Ureter (tissue), 1 donor: ENCODE results near the gene CTH. TPM values are rescaled to one million over a fixed set of nuclear protein-coding genes. Genes with fewer than 3 reads are reported as not detected.
"Not testable (repeated sequence)": the region's sequence is repeated elsewhere in the genome, so short reads cannot be mapped to it uniquely, and the experiment has no call there.

Source experiments
- DNase-seq: peaks from one replicate; pipeline ENCODE4 v3.0.0-alpha.2; 2020; ENCODE audit warnings: low spot score
- total RNA-seq: library from RNA; stranded (reverse); gene quantifications from one replicate; pipeline ENCODE4 v1.2.4, GENCODE V29; 2023
- donor health status: DM: yes; HTN: yes; CAD: no.

The CTH gene
- total RNA-seq, 1 donor from 2014 or later: 6.4 TPM

- no peak for DNase-seq
Measured at GRCh38 chr1:70409136-70409535, 1.9 kb upstream of the CTH start.

DNA sequence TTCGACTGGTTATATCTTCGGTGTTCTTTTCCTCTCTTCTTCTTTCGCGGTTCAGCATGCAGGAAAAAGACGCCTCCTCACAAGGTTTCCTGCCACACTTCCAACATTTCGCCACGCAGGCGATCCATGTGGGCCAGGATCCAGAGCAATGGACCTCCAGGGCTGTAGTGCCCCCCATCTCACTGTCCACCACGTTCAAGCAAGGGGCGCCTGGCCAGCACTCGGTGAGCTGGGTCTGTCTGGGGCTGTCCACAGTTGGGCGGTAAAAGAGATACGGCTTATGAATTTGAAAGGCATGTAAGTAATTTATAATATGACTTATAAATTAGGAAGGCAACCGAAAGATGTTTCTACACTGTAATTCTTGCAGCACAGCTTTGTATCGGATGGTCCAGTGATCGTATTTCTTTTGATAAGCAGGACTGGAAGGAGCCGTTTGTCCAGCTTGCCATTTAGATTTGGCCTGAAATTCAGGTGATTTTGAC, 334 bp downstream of the CTH start:
- no peak for DNase-seq

GRCh38 chr1:70415882-70416281, 4.8 kb downstream of the CTH start:
- DNase-seq: no peak

GRCh38 chr1:70418973-70419734, 8.1 kb downstream of the CTH start:
- DNase-seq: not testable (repeated sequence)

GRCh38 chr1:70420320-70420719, 9.3 kb downstream of the CTH start:
- no peak for DNase-seq

DNA sequence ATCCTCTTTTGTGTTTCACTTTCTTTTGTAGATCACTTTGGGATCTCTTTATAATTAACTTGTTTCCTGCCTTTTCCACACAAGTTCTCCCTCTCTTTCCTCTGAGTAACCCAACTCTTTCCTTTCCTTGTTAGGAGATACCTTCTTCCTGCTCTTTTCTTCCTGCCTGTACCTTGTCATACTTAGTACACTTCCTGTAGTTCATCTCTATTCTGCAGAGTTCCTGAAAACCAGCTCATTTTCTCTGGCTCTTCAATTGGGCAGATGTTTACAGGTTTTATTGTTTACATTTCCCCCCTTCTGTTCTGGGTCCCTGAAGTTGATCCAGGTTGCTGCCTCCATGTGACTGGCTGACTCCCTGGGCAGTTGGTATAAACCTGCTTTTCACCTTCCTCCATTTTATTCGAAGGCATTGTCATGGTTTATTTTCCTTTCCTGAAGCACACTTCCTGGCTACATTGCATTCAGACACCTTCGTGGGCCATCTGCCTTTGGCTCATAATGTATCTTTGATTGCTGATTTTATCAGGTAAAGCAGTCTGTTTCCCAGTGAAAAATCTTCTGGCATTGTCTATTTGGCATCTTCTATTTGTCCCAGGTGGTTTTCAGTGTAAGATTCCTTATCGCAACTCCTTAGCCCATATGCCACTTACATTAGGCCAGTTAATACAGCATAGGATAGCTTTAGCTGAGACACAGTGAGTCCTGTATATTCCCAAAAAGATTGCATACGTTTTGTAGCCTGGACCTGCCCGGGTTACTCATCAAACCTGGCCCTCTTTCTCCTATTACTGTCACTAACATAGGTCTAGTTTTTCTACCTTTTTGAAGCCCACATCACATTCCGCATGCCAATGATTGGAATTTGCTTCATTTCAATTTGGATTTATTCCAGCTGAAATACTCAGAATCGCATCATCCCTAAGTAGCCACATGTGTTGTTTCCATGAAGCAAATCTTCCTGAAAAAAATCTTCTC, 15.4 kb downstream of the CTH start:
- DNase-seq: no peak

DNA sequence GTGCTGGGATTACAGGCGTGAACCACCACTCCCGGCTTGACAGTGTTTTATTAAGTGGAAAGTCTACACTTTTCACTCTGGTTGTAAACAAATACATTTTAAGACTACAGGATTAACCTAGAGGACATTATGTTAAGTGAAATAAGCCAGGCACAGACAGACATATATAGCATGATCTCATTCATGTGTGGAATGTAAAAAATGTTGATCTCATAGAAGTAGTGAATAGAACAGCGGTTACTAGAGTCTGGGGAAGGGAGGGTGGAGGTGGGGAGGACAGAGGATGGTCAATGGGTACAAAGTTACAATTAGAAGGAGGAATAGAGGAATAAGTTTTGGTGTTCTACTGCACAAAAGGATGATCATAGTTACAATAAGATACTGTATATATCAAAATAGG, 16.9 kb downstream of the CTH start:
- DNase-seq: no peak

DNA sequence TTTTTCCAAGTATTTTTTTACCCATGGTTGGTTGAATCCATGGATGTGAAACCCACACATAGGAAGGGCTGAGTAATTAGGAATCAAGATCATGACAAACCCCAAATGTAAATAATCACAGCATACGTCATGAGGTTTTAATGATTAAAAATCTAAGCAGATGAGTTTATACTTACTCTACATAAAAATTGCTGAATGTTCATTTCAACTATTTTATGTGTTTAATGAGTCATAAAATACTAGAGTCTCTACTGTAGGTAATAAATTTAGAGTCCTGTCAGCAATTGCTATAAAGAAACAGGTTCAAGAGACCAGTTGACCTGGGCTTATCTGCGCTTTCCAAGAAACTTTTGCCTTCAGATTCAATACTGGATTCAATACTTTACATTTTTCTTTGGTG, 18.2 kb downstream of the CTH start:
- no peak for DNase-seq

DNA sequence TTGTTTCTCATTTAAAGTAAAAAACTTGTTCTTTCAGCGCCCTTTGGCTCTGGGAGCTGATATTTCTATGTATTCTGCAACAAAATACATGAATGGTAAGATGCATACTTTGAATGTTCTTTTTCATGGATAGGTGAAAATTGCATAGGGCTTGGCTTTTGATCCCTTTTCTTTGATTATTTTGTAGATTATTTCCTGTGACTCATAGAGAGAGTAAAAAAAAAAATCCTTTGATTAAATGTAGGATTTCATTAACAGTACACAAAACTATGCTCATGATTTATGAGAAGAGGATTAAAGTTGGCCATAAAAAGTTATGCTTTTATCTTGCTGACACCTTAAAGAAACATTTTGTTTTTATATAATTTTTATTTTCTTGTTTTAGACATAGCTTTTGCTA, 18.7 kb downstream of the CTH start:
- DNase-seq: no peak

DNA sequence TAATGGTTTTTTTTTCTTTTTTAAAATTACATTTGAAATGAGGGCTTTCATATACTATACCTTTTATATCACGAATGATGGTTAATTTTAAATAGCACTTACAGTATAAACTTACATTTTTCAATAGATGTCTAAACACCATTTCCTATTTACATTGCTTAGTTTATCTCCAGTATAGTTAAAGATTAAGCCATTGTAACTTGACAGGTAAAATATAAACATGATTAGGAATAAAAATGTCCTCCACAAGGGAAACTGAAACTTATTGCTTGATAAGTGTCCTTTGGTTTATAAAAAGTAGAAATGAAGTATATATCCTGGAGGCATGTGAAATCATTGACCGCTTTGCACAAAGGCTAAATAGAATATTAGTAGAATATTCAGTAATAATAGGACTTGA, 20.2 kb downstream of the CTH start:
- no peak for DNase-seq

DNA sequence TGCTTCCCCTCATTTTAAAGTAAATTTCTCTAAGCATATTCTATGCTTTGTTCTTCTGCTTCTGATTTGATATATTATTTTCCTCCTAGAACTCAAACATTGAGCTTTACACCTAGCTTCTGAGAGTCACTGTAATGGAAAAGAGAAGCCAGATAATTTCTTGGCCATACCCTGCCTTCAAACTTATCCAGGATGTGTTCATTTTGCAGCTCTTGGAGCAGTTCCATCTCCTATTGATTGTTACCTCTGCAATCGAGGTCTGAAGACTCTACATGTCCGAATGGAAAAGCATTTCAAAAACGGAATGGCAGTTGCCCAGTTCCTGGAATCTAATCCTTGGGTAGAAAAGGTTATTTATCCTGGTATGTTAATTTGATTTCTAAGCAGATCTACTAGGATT, 20.8 kb downstream of the CTH start:
- no peak for DNase-seq

DNA sequence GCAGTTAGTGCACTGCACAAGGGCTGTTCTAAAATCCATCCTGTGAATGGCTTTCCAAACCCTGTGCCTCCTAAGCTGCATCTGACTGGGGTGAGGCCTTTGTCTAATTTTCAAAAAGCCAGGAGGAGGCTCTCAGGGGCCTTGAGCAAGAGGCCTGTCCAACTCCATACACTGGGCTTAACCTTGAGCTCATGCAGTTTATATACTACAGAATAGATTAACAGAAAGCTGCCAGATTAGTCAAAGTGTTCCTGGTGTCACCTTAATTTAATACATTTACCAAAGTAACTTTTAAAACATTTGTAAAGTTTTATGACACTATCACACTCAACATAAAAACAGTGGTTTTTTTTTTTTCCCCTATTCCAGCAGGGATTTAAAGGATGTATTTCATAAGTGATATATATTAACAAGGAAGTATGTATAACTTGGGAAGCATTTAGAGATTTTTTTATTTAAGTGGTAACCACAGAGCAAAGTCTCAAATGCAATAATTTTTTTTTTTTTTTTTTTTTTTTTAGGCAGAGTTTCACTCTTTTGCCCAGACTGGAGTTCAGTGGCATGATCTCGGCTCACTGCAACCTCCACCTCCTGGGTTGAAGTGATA, 23.3 kb downstream of the CTH start:
- no peak for DNase-seq

DNA sequence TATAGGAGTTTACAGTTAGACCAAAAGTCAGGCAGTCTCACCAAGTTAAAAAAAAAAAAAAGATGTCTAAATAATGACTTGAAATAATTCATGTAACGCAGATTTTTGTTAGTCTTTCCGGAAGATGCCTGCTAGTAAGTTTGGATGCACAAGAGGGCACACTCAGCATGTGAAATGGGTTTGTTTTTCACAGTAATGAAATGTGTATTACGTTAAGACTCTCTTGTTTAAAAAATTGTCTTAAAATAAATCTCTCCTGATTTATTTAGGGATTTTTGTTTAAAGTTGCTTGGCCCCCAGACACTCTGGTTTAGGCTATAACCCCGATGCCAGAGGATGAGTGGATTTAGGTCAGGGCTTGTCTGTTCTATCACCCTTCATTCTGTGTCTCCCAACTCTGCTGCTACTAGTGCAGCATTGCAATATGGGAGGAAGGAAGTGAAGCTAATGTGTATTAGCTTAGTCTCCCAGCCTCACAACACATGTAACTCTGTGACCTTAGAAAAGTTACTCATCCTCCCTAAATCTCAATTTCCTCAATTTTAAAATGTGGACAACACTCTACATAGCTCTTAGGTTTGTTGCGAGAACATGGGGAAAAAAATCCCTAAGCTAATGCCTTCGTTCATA, 25.7 kb downstream of the CTH start:
- DNase-seq: no peak

DNA sequence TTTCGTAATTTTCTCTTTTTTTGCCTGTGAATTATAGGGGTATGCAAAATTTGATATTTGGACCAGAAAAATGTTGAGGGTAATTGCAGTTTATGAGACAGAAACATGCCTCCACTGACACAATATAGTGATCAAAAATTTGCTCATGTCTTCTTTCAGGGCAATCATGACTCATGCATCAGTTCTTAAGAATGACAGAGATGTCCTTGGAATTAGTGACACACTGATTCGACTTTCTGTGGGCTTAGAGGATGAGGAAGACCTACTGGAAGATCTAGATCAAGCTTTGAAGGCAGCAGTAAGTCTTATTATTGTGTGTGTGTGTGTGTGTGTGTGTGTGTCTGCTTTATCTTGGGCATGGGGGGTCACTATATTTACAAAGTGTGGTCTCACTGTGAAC, 27.5 kb downstream of the CTH start:
- no peak for DNase-seq

DNA sequence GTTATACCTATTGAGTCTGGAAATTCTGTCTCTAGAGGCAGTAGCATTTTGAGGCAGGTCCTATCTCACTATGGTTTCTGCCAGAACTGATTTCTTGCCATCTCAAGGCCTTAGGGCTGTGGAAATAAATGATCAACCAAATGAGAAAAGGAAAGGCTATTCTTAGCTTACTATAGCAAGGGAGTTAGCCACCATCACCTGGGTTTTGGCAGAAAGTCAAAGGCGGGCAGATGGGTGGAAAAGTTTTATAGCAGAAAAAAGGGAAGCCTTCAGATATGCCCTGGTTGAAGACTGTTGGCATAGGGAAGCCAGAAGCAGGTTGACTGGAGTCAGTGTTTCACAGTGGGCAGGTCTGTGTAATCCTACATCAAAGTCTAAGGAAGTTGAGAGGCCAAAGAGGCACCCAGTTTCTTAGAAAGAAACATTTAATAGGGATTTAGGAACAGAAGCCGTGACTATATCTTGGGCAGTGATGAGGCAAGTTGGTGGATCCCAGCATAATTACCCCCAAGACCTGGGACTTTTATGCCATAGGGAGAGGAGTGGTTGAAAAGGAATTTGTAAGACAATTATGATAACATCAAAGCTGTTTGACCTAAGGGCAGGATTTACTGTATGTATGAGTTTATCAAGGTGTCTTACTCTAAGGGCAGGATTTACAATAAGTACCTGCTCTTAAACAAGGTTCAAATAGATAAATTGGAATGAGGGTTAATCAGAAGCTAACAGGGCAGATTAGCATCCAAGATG, 29.7 kb downstream of the CTH start:
- DNase-seq: no peak

GRCh38 chr1:70441392-70442035, 30.4 kb downstream of the CTH start:
- DNase-seq: no peak

GRCh38 chr1:70442490-70442889, 31.4 kb downstream of the CTH start:
- DNase-seq: no peak

- DNase-seq: no peak
Measured at GRCh38 chr1:70443739-70444138, 32.7 kb downstream of the CTH start.

DNA sequence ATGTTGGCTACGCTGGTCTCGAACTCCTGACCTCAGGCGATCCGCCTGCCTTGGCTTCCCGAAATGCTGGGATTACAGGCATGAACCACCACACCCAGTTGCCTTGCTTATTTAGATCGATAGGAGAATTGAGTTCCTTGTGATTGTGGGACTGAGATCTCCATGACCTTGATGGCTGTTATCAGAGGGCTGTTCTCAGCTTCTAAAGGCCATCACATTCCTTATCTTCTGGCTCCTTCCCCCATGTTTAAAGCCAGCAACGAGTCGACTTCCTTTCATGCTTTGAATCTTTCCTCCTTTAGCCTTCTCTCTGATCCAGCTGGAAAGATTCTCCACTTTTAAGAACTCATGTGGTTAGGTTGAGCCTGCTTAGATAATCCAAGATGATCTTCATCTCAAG, 38.0 kb downstream of the CTH start:
- DNase-seq: no peak

GRCh38 chr1:70452164-70452939, 41.3 kb downstream of the CTH start:
- not testable (repeated sequence) for DNase-seq
